ENCODE results near the gene SLC9A9.

- no peak for TF ChIP-seq CTCF (IDR thresholded peaks at IDR 0.05; ENCODE audit: control extremely low read depth in 1 of 3, insufficient read depth in 1 of 3, low read depth in 1 of 3, low read length in 3 of 3)
- no peak for TF ChIP-seq RXRA (IDR thresholded peaks at IDR 0.05; ENCODE audit: insufficient read depth, low read depth, low read length)
Measured at GRCh38 chr3:143619231-143619630, 229.0 kb downstream of the SLC9A9 start.
